Activated effector memory CD4-positive, alpha-beta T cell treated with Interleukin-2 at 50 U/mL for 16 hours (primary cell): ENCODE results near the gene MYO3B.
"Not testable (repeated sequence)": the region's sequence is repeated elsewhere in the genome, so short reads cannot be mapped to it uniquely, and the experiment has no call there.

Experiments
- DNase-seq: peaks from one replicate; pipeline ENCODE4 v3.0.0-alpha.2; 2020

The MYO3B gene

GRCh38 chr2:170263728-170264521 lies 86.0 kb downstream of the MYO3B start:
- not testable (repeated sequence) for DNase-seq

GRCh38 chr2:170264522-170264860 lies 86.5 kb downstream of the MYO3B start:
- no peak for DNase-seq

GRCh38 chr2:170264865-170265264 lies 86.9 kb downstream of the MYO3B start:
- no peak for DNase-seq

- no peak for DNase-seq
Observed at GRCh38 chr2:170265321-170265720, 87.4 kb downstream of the MYO3B start.

DNA sequence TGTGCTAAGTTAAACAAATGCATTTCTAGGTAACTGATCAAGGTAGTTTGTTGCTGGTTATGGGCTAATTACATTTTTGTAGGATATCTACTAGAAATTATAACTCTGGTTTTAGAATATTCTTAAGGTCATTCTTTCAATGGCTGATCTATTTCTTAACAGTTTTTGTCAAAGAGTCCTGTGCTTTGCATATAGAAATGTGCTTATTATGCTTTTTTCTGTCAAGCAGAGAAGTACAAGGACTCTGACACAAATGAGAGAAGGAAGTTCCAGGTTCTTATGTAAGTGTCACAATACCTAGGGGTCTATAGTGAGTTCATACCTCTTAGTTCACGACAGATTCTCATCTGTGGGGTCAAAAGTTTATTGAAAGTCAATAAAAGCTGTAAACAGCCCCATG lies 88.4 kb downstream of the MYO3B start:
- no peak for DNase-seq

GRCh38 chr2:170267071-170267470 lies 89.1 kb downstream of the MYO3B start:
- DNase-seq, result no peak

DNA sequence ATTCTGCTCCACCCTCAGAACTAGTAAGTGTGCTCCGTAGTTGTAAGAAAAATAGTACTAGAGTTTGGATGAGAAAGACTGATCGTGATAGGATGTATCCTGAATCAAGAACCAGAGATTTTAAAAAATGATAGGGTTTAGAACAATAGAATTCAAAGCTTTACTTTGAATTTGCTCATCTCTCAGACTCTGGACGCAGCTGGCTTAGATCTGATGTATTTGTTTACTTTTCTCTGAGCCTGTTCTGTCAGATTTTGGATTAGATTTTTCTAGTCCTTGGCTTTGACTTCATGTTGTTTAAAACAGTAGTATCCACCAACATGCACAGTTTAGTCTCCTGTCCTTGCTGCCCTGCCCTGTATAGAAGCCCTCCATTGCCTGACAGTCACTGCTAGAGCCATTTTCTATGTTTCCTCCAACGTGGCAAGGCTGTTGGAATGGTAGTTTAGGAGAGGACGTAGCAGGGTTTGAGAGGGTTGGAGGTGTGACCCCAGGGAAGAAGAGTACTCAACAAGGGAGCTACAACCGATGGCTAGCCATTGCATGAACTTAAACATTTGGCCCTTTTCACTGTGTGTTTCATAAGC lies 92.4 kb downstream of the MYO3B start:
- DNase-seq, result no peak

- DNase-seq, result no peak
Observed at GRCh38 chr2:170271340-170271739, 93.4 kb downstream of the MYO3B start.

DNA sequence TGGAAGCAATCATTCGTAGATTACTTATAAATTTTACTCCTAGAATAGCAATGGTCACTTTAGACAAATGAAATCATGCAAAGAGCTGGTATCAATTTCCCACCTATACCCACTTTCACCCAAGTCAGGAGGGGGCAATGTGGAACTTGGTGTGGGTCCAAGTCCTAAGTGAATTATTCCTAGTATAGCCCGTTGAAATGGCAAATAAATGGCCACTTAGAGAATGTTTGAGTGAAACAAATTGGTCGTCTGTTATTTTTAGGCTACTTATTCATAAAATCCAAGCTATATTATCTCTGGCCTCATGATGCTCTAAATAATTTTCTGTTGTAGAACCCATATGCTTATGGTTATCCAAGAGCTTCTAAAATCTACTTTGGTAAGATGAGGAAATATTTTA lies 98.1 kb downstream of the MYO3B start:
- no peak for DNase-seq

- DNase-seq, result no peak
Observed at GRCh38 chr2:170276925-170277629, 99.1 kb downstream of the MYO3B start.

- no peak for DNase-seq
Observed at GRCh38 chr2:170277951-170278350, 100.0 kb downstream of the MYO3B start.

GRCh38 chr2:170279615-170280014 lies 101.7 kb downstream of the MYO3B start:
- DNase-seq, result not testable (repeated sequence)

GRCh38 chr2:170282851-170283250 lies 104.9 kb downstream of the MYO3B start:
- no peak for DNase-seq

- no peak for DNase-seq
Observed at GRCh38 chr2:170284205-170284604, 106.3 kb downstream of the MYO3B start.

GRCh38 chr2:170288859-170289258 lies 110.9 kb downstream of the MYO3B start:
- no peak for DNase-seq

DNA sequence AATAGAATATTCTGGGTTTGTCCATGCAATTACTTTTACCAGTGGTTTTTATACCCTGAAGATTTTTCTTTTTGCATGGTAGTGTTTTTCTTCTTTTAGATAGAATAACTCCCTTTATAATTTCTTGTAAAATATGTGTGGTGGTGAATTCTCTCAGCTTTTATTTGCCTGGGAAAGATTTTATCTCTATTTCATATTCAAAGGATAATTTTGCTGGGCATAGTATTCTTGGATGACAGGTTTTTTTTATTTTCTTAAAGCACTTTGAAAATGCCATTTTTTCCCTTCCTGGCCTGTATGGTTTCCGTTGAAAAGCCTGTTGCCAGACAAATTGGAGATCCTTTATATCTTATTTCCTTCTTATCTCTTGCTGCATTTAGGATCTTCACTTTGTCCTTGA lies 113.5 kb downstream of the MYO3B start:
- DNase-seq, result no peak

- no peak for DNase-seq
Observed at GRCh38 chr2:170292415-170292814, 114.5 kb downstream of the MYO3B start.

DNA sequence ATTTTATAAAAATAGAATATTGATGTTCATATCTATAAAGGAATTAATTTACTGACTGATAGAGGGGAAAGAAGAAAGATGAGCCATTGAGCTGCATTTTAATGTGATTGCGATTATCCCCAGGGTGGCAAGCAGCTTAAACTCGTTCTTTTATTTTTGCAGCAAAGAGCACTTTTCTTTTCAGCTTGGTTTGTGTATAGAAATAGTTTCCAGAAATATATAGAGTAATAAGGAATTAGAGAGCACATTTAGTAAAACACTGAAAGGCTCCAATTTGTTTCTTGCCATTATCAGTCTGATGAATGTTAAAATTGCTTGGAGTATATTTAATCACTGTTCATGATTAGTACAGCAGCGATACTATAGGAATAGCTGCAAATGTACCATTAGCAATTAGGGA lies 119.5 kb downstream of the MYO3B start:
- DNase-seq, result no peak

DNA sequence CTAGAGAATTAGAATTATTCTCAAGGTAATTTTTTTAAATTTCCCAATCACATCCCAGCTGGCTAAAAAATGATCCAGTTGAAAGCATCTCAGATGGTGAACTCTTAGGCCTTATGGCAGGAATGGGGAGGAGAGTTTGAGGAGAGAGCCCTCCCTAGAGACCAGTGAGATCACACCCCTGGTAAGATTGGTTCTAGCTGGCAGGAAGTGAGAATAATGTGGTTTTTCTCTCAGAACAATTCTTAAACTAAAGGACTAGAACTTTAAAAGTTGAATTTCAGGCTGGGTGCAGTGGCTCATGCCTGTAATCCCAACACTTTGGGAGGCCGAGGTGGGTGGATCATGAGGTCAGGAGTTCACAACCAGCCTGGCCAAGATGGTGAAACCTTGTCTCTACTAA lies 120.2 kb downstream of the MYO3B start:
- no peak for DNase-seq

DNA sequence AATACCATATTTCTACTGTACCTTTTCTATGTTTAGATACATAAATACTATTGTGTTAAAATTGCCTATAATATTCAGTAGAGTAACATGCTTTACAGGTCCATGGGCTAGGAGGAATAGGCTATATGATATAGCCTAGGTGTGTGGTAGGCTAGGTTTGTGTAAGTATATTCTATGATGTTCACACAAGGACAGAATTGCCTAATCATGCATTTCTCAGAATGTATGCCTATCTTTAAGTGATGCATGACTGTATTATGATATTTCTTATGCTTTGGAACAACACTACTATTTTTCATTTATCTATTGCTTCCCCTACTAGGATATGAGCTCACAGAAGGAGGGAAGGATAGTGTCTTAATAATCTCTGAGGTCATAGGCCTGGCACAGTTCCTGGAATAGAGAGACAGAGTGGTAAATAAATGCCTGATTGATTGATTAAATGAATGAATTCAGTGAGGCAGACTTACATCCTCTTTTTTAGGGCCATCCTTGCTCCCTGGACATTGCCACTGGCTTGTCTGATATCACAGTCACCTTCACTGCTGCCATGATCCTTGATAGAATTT lies 121.0 kb downstream of the MYO3B start:
- no peak for DNase-seq

DNA sequence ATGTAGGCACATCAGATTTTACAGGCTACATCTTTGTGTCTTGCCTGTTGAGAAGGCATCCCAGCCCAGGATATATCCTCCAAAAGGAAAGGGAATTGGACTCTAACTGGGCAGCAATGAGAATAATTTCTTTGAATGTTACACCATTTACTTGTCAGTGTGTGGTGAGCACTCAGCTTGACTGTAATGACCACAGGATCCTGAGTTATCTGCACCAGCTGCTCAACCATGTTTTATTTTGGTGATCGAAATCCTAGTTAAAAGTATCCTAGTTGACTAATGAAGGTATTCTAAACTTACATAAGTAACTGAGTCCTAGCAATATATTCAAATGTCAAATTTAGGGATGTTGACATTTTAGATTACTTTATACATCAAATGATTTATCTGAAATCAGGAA lies 123.0 kb downstream of the MYO3B start:
- DNase-seq, result no peak

GRCh38 chr2:170301626-170302025 lies 123.7 kb downstream of the MYO3B start:
- DNase-seq, result no peak

DNA sequence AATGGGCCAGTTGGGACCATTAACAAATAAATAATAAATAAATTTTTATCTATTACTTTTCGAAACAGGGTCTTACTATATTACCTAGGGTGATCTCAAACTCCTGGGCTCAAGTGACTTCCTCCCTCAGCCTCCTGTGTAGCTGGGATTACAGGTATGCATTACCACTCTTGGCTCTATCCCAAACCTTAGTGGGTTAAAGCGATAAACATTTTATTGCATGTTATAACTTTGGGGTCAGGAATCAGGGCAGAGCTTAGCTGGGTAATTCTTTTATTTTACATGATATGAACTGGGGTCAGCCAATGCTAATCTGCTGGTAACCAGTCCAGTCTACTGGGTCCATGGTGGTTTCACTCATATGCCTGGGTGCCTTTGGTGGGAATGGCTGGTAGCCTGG lies 127.8 kb downstream of the MYO3B start:
- DNase-seq, result no peak

GRCh38 chr2:170306293-170306873 lies 128.4 kb downstream of the MYO3B start:
- no peak for DNase-seq
